K562 (cell line): Measurements from ENCODE around the gene DNAJB7.
"Not testable (repeated sequence)": the region's sequence is repeated elsewhere in the genome, so short reads cannot be mapped to it uniquely, and the experiment has no call there.

Experiments
- BACH1 ChIP-seq: fragments of 200-800 bp; sonication (Bioruptor generic); IDR thresholded peaks from 2 replicates; pipeline ENCODE4 v1.6.1; 2016; ENCODE audit warnings: missing genetic modification characterization, missing compliant biosample characterization
- BHLHE40 ChIP-seq: IDR thresholded peaks from 2 replicates; pipeline ENCODE4 v1.6.1; 2011; ENCODE audit warnings: low read length, improper control_type of control experiment
- CBX8 ChIP-seq: fragments of 200-600 bp; sonication (generic); IDR thresholded peaks from 2 replicates; pipeline ENCODE4 v1.6.1; 2012; ENCODE audit warnings: borderline replicate concordance, mixed run types, low read depth, mild to moderate bottlenecking, moderate library complexity, mixed read lengths, low read length, control low read depth, inconsistent platforms; ENCODE audit not compliant: poor library complexity, severe bottlenecking; ENCODE audit errors: extremely low read depth
- IRF2 ChIP-seq: sonication (generic); formaldehyde crosslinking; IDR thresholded peaks from 2 replicates; pipeline ENCODE4 v1.8.1; 2022; ENCODE audit warnings: mild to moderate bottlenecking, missing genetic modification reagents
- PHF20 ChIP-seq: fragments of 450-650 bp; IDR thresholded peaks from 2 replicates; pipeline ENCODE4 v1.6.1; 2018; ENCODE audit not compliant: partially characterized antibody
- POLR2AphosphoS5 ChIP-seq: IDR thresholded peaks from 2 replicates; pipeline ENCODE4 v1.6.1; 2011; ENCODE audit warnings: mild to moderate bottlenecking, low read depth, low read length, moderate library complexity; ENCODE audit not compliant: control insufficient read depth, insufficient read depth
- SNIP1 ChIP-seq: fragments of 450-650 bp; IDR thresholded peaks from 2 replicates; pipeline ENCODE4 v1.7.1; 2017; ENCODE audit warnings: low read depth, mild to moderate bottlenecking
- SREBF1 ChIP-seq: fragments of 150-350 bp; IDR thresholded peaks from 2 replicates; pipeline ENCODE4 v1.6.1; 2014; ENCODE audit warnings: antibody characterized with exemption, low read depth, low read length, borderline replicate concordance
- YY1 ChIP-seq, 3 experiments: IDR thresholded peaks; 2 replicates each; pipeline ENCODE4 v1.6.1; 2011; ENCODE audit warnings: low read length in 2 of 3, mild to moderate bottlenecking in 2 of 3, moderate library complexity in 2 of 3, borderline replicate concordance in 1 of 3, control low read depth in 1 of 3, low read depth in 1 of 3; ENCODE audit not compliant: insufficient read depth in 3 of 3, insufficient replicate concordance in 2 of 3, control insufficient read depth in 1 of 3, insufficient read length in 1 of 3; ENCODE audit errors: extremely low read depth in 1 of 3
- TF ChIP-seq, protein P1 (sequence below): sonication (generic); formaldehyde crosslinking; IDR thresholded peaks from 2 replicates; pipeline ENCODE4 v1.9.0; 2022; ENCODE audit warnings: mild to moderate bottlenecking, missing genetic modification reagents
- TF ChIP-seq, protein P2 (sequence below), 3 experiments: IDR thresholded peaks in 2 of 3; conservative IDR thresholded peaks in 1 of 3; 2 replicates each; pipeline ENCODE4 v1.5.1; 2011 to 2012; ENCODE audit warnings: low read length in 3 of 3, mild to moderate bottlenecking in 3 of 3, control low read depth in 2 of 3, improper control_type of control experiment in 1 of 3, inconsistent platforms in 1 of 3, low read depth in 1 of 3, mixed read lengths in 1 of 3, moderate library complexity in 1 of 3; ENCODE audit not compliant: insufficient read depth in 2 of 3
- TF ChIP-seq, protein P3 (sequence below): fragments of 250-450 bp; sonication (Bioruptor Pico); IDR thresholded peaks from 2 replicates; pipeline ENCODE4 v1.8.0; 2022; ENCODE audit warnings: moderate library complexity, mild to moderate bottlenecking, inconsistent platforms
- TF ChIP-seq, protein P4 (sequence below): sonication (generic); formaldehyde crosslinking; IDR thresholded peaks from 2 replicates; pipeline ENCODE4 v1.8.0; 2023; ENCODE audit warnings: mild to moderate bottlenecking, missing genetic modification reagents

DNA sequence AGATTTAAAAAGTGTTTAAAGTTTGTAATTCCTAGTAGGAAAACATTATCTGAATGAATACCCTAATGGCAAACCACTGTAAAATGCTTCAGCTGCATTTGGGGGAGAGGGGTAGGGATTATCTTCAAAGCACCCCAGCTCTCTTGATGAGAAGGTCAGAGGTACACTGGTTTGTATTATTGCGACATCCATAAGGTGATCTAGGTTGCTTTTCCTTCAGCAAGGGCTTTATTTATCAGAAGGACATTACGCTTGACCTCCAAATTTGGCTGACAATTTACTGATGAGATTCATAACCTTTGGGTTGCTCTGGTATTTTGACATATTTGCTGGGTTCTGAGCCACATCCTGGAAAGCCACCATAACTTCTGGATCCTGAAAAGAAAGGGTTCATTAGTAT is 35.6 kb downstream of the DNAJB7 start:
- not testable (repeated sequence) for TF ChIP-seq YY1 (IDR thresholded peaks at IDR 0.05; ENCODE audit: borderline replicate concordance in 1 of 3, control insufficient read depth in 1 of 3, extremely low read depth in 1 of 3, insufficient read depth in 3 of 3, insufficient read length in 1 of 3, insufficient replicate concordance in 2 of 3, low read depth in 1 of 3, low read length in 2 of 3); PHF20; BHLHE40; POLR2AphosphoS5; SREBF1; CBX8; BACH1 (tag); IRF2; SNIP1
- TF ChIP-seq, protein P1, sequence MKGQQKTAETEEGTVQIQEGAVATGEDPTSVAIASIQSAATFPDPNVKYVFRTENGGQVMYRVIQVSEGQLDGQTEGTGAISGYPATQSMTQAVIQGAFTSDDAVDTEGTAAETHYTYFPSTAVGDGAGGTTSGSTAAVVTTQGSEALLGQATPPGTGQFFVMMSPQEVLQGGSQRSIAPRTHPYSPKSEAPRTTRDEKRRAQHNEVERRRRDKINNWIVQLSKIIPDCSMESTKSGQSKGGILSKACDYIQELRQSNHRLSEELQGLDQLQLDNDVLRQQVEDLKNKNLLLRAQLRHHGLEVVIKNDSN, result not testable (repeated sequence)
- TF ChIP-seq, protein P2, sequence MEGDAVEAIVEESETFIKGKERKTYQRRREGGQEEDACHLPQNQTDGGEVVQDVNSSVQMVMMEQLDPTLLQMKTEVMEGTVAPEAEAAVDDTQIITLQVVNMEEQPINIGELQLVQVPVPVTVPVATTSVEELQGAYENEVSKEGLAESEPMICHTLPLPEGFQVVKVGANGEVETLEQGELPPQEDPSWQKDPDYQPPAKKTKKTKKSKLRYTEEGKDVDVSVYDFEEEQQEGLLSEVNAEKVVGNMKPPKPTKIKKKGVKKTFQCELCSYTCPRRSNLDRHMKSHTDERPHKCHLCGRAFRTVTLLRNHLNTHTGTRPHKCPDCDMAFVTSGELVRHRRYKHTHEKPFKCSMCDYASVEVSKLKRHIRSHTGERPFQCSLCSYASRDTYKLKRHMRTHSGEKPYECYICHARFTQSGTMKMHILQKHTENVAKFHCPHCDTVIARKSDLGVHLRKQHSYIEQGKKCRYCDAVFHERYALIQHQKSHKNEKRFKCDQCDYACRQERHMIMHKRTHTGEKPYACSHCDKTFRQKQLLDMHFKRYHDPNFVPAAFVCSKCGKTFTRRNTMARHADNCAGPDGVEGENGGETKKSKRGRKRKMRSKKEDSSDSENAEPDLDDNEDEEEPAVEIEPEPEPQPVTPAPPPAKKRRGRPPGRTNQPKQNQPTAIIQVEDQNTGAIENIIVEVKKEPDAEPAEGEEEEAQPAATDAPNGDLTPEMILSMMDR (IDR thresholded peaks at IDR 0.05 in 2 of 3, conservative IDR thresholded peaks at IDR 0.05 in 1 of 3; ENCODE audit: insufficient read depth in 2 of 3, low read depth in 1 of 3, low read length in 3 of 3), result not testable (repeated sequence)
- TF ChIP-seq, protein P3, sequence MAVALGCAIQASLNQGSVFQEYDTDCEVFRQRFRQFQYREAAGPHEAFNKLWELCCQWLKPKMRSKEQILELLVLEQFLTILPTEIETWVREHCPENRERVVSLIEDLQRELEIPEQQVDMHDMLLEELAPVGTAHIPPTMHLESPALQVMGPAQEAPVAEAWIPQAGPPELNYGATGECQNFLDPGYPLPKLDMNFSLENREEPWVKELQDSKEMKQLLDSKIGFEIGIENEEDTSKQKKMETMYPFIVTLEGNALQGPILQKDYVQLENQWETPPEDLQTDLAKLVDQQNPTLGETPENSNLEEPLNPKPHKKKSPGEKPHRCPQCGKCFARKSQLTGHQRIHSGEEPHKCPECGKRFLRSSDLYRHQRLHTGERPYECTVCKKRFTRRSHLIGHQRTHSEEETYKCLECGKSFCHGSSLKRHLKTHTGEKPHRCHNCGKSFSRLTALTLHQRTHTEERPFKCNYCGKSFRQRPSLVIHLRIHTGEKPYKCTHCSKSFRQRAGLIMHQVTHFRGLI (CRISPR knock-in tag), result not testable (repeated sequence)
- TF ChIP-seq, protein P4, sequence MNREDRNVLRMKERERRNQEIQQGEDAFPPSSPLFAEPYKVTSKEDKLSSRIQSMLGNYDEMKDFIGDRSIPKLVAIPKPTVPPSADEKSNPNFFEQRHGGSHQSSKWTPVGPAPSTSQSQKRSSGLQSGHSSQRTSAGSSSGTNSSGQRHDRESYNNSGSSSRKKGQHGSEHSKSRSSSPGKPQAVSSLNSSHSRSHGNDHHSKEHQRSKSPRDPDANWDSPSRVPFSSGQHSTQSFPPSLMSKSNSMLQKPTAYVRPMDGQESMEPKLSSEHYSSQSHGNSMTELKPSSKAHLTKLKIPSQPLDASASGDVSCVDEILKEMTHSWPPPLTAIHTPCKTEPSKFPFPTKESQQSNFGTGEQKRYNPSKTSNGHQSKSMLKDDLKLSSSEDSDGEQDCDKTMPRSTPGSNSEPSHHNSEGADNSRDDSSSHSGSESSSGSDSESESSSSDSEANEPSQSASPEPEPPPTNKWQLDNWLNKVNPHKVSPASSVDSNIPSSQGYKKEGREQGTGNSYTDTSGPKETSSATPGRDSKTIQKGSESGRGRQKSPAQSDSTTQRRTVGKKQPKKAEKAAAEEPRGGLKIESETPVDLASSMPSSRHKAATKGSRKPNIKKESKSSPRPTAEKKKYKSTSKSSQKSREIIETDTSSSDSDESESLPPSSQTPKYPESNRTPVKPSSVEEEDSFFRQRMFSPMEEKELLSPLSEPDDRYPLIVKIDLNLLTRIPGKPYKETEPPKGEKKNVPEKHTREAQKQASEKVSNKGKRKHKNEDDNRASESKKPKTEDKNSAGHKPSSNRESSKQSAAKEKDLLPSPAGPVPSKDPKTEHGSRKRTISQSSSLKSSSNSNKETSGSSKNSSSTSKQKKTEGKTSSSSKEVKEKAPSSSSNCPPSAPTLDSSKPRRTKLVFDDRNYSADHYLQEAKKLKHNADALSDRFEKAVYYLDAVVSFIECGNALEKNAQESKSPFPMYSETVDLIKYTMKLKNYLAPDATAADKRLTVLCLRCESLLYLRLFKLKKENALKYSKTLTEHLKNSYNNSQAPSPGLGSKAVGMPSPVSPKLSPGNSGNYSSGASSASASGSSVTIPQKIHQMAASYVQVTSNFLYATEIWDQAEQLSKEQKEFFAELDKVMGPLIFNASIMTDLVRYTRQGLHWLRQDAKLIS, result not testable (repeated sequence)
